ENCODE results near the gene FGD3.
"Not testable (repeated sequence)": the region's sequence is repeated elsewhere in the genome, so short reads cannot be mapped to it uniquely, and the experiment has no call there.

The FGD3 gene

DNA sequence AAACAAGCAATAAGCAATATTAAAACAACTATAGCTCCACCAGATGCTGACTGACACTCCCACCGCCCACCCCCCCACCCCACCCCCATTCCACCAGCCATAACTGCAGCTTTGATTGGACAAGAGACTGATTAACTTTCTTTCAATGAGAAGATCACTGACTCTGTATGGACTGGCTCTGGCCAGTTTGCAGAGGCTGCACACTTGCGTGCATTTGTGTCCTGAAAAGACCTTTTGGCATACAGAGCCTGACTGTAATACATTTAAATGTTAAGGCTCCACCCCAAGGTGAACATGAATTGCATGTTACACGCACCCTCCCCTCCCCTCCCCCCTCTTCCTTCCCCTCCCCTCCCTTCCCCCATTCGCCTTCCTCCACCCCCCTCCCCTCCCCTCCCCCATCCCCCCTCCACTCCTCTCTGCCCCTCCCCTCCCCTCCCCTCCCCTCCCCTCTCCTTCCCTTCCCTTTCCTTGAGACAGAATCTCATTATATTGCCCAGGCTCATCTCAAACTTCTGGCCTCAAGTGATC lies 31.1 kb downstream of the FGD3 start:
- FAIRE-seq: no peak

DNA sequence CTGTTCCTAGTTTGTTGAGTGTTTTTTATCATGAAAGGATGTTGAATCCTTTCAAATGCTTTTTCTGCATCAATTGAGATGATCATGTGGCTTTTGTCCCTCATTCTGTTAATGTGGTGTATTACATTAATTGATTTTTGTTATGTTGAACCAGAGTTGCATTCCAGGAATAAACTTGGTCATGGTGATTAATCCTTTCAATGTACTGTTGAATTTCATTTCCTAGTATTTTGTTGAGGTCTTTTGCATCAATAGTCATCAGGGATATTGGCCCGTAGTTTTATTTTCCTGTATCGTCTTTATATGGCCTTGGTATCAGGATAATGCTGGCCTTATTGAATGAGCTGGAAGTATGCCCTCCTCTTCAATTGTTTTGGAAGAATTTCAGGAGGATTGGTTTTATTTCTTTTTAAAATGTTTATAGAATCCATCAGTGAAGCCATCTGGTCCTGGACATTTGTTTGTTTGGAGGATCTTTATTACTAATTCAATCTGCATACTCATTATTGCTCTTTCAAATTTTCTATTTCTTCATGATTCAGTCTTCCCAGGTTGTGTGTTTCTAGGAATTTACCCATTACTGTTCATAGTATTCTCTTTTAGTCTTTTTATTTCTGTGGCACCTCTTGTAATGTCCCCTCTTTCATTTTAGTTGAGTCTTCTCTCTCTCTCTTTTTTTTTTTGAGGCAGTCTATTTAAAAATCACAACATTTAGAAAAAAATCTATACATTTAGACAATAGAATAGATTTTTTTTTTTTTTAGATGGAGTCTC lies 32.1 kb downstream of the FGD3 start:
- no peak for FAIRE-seq

DNA sequence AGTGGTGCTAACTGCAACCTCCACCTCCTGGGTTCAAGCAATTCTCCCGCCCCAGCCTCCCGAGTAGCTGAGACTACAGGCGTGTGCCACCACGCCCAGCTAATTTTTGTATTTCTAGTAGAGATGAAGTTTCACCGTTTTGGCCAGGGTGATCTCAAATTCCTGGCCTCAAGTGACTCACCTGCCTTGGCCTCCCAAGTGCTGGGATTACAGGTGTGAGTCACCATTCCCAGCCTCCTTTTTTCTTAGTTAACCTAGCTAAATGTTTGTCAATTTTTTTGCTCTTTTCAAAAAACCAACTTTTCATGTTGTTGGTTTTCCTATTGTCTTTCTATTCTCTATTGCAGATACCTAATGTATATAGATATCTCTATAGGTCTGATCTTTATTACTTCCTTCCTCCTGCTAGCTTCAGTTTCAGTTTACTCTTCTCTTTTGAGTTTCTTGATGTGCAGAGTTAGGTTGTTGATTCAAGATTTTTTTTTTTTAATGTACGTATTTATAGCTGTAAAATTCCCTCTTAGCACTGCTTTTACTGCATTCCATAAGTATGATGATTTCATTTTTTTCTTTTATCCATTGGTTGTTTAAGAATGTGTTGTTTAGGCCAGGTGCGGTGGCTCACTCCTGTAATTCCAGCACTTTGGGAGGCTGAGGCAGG lies 32.9 kb downstream of the FGD3 start:
- FAIRE-seq: peak; percentile 5

DNA sequence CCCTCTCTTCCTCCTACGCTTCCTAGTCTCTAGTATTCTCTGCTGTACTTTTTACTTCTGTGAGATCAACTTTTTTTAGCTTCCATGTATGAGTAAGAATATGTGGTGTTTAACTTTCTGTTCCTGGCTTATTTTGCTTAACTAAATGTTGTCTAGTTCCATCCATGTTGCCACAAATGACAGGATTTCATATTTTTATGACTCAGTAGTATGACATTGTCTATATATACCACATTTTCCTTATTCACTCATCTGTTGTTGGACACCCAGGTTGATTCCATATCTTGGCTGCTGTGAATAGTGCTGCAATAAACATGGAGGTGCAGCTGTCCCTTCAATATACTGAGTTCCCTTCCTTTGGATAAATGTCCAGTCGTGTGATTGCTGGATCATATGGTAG lies 34.8 kb downstream of the FGD3 start:
- FAIRE-seq: no peak

DNA sequence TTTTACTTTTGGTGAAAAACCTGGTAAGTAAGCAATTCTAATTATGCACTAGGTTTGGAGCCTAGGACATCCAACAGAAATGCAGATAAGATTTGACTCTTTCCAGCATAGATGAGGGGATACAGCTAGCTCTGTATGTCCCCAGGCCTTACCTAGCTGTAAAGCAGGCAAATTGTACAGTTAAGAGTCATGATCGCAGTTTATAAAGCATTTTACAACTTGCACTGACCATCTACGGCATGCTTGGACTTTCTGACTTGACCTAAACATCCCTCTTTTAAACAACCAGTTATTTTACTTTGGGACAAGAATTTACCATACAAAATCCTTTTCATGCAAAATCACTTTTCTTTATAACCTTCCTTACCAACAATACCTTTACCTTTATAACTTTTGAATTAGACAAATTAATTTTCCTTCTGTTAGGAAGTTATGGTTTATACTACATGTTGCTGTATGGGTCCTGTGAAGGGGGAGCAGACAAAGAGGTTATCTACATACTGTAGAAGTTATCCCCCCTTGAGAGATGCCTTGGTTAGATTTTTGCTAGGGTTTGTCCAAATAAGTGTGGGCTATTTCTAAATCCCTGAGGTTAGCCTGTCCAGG lies 36.8 kb downstream of the FGD3 start:
- no peak for FAIRE-seq

DNA sequence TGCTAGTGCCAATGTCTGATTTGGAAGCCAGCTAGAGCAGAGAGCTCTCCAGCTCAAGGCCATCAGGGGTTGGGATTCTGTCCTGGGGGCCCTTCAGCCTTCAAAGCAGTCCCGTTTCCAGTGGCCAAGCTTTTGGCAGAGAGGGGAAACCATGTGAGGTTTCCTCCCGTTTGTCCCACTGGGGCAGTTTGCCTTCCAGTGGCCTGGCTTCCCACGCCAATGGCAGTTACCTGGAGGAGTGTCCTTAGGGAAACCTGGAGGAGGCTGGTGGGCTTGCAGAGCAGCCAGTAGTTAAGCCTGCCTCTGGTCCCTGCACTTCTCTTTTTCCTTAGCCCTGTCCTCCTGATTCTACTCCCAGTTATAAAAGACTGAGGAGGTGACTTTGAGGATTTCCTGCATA lies 37.7 kb downstream of the FGD3 start:
- no peak for FAIRE-seq

DNA sequence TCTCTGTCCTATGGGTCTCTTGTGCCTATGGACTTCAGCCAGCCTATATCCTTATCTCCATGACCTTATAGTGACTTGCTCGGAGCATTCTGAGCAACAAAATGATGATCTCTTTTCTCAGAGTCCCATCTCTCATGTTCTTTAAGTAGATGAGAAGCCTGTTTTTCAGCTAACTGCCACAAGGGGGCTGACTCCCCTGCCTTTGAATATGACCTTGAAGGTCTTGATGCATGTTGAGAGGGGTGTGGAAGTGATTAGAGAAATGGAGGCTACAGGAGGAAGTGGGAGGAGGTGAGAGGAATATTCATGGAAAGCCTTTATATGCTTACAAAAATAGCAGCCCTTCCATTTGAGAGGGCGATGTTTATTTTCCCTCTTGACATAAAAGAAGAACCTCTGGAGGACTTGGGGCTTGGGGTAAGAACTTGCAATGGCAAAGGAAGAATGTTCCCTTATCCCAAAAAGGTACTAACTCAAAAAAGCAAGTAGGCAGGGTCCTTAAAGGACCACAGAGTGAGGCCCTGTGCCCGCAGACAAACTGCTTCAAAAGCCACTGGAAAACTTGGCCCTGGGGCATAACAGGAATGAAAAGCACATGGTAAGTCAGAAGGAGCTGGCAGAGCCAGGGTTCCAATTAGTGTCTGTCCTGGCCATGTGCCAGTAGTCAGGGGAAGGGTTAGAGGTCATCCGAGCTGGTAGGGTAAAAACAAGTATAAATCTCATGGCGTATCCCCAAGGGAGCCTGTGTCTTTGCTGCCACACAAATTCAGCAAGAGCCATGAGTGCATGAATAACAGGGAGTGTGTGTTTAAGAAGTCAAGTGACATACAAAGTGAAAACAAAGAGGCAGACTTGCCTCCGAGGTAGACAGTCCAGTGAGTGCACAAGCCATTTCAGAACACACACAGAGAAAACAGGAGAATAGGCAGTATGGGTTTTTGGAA lies 39.1 kb downstream of the FGD3 start:
- FAIRE-seq: no peak

DNA sequence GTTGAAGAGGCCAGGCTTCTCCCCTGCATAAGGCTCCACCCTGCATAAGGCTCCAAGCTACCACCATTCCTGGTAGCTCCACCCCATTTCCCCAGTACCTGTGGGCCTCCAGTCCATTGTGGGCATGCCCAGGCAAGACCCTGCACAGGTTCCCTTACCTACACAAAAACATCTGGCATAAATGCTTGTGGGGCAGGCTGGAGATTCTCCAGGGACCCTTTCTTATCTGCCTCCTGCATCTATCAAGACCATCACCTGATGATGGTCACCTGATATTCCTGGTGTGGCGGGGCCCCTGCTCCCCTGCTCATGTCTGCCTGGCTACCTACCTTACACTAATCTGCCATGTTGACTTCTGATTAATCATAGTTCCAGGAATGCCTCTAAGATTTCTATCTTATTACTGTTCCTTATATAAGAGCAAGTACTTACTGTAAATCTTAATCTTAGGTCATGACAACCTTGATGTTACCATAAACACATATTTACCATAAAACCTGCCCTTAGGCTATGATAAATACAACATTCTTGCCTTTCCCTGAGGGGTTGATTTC lies 41.0 kb downstream of the FGD3 start:
- no peak for FAIRE-seq

DNA sequence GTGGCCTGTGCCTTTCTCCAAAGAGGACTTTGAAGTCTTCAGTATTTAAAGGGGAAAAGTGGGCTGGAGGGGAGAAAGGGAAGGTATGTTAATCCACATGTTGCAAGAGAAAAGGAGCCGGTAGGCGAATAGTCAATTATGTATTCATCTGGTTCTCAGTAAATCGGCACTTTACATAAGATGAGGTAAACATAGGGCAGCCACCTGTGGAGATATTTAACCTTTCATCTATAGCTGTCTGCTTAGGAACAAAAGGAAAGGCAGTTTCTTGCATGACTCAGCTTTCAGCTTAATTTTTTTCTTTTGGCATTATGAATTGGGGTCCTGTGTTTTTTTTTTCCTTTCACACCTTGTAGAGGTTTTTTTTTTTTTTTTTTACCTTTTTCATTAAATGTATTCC lies 42.2 kb downstream of the FGD3 start:
- no peak for FAIRE-seq

DNA sequence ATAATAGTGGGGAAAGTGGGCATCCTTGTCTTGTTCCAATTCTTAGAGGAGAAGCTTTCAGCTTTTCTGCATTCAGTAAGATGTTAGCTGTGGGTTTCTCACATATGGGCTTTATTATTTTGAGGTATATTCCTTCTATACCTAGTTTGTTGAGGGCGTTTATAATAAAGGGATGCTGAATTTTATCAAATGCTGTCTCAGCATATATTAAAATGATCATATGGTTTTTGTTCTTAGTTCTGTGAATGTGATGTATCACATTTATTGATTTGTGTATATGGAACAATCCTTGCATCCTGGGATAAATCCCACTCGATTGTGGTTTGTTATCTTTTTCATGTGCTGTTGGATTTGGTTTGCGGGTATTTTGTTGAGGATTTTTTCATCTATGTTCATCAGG lies 43.1 kb downstream of the FGD3 start:
- no peak for FAIRE-seq

DNA sequence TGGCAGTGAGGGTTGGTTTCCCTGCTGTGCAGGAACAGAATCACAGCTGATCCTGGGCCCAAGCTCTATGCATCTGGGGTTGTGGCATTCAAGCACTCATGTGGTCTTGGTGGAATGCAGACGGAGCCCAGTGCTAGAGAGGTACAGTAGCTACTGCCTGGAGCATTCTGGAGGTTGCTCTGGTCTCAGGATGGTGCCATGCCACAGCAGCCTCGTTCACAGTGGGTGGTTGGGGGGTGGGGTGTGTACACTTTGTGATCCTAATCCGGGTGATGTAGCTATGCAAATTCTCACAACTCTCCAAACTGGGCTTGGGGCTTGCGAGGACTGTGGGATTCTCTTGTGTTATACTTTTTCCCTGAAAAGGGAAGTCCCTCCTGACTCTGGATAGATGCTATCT lies 45.2 kb downstream of the FGD3 start:
- FAIRE-seq: no peak

DNA sequence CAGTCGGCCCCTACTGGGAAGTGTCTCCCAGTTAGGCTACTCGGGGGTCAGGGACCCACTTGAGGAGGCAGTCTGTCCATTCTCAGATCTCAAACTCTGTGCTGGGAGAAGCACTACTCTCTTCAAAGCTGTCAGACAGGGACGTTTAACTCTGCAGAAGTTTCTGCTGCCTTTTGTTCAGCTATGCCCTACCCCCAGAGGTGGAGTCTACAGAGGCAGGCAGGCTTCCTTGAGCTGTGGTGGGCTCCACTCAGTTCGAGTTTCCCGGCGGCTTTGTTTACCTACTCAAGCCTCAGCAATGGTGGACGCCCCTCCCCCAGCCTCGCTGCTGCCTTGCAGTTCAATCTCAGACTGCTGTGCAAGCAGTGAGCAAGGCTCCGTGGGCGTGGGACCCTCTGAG lies 51.5 kb downstream of the FGD3 start:
- not testable (repeated sequence) for FAIRE-seq

DNA sequence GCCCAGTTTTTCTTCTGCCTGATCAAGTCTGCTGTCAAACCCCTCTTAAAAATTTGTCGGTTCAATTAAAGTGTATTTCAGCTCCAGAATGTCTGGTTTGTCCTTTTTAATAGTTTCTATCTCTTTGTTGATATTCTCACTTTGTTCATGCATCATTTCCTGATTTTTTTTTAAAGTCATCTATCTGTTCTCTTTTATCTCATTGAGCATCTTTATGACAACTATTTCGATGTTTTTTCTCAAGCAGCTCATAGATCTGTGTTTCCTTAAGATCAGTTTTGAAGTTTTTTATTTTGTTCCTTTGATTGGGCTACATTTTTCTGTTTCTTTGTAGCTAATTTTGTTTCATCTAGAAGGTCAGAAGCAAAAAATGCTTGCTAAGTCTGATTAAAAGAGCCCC lies 53.7 kb downstream of the FGD3 start:
- no peak for FAIRE-seq

DNA sequence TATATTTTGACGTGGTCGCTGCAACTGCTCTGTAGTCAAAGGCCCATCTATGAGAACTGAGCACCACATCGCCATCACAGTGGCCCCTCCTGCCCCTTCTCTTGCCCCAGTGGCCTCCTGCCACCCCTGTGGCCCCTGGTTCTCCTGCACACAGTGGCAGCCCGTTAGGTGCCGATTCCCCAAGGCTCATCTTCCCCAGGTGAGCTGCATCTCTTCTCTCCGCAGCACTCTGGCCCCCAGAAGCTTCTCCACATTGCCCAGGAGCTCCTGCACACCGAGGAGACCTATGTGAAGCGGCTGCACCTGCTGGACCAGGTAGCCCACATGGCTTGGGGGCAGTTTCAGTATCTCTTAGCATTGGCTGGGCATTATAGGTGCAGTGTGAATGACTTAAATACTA lies 55.4 kb downstream of the FGD3 start:
- FAIRE-seq: no peak

DNA sequence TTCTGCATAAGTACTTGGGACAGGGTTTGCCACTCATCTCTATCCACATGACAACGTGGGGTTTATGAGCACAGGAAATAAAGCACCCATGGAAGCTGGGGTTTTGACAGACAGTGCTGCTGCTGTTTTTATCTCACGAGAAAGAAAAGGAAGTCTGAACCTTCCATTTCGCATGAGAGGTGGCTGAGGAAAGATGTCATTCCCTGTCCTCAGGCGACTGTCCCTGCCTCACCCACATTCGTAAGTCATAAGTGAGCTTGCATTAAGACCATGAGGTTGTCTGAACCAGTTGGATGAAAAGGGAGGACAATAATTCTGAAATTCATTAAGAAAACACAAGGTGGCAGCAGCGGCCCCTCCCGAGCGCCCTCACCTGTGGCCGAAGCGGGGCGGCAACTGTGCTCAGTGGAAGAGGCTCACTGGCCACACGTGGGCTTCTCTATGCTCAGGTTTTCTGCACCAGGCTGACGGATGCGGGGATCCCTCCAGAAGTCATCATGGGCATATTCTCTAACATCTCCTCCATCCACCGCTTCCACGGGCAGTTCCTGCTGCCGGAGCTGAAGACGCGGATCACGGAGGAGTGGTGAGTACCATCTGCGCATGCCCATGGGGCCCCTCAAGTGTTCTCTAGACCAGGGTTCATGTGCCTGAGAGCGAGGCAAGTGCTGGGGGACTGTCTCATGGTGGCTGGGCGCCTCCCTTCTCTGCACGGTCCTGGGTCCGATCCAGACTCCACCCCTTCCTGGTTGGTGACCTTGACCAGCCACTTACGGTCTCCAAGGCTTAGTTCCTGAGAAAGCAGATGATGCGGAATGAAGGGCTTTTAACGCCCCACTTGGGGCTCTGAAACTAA lies 56.5 kb downstream of the FGD3 start:
- no peak for FAIRE-seq

DNA sequence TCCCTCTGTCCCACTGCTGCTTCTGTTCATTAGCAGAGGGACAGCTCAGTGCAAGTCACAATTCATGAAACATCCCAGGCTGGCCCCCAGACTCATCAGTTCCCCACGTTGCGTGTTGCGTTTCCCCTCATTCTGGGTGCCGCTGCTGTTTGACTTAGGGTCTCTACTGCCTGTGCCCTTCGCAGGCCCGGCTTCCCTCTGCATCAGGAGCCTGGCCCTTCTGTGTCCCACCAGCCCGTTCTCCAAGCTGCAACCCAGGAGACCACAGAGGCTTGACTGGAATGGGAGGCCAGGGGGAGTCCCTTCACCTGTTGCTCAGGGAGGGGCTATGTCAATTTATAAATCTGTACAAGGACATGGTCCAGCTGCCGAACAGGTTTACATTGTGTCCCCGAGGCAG lies 57.2 kb downstream of the FGD3 start:
- no peak for FAIRE-seq

DNA sequence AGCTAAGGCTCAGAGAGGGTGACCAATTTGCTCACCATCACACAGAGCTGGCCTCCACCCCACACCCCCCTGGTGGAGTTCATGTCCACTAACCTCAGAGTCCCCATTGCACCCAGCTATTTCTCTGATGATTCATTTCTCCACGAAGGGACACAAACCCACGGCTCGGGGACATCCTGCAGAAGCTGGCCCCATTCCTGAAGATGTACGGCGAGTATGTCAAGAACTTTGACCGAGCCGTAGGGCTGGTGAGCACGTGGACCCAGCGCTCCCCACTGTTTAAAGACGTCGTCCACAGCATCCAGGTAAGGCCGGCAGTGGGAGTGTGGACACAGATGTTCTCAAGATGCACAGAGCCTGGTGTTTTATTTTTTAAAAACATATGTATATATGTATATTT lies 58.6 kb downstream of the FGD3 start:
- FAIRE-seq: no peak

DNA sequence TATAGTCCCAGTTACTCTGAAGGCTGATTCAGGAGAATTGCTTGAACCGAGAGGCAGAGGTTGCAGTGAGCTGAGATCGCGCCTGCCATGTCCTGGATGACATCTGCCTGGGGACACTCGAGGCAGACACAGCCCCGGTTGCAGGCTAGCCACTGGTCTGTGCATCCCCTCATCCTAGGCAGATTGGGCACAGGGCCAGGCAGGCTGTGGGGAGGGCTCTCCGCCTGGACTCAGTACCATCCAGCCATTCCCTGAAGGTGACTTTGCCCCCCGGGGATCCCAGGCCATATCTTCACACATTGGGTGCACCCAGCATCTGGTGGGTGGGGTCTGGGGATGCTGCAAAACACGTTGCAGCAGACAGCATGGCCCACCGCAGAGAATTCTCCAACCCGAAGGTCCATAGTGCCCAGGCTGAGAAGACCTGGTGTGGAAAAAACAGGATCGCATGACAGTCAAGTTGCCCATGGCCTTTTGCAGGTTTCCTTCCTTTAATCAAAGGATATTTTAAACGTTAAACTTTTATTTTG lies 60.3 kb downstream of the FGD3 start:
- no peak for FAIRE-seq

DNA sequence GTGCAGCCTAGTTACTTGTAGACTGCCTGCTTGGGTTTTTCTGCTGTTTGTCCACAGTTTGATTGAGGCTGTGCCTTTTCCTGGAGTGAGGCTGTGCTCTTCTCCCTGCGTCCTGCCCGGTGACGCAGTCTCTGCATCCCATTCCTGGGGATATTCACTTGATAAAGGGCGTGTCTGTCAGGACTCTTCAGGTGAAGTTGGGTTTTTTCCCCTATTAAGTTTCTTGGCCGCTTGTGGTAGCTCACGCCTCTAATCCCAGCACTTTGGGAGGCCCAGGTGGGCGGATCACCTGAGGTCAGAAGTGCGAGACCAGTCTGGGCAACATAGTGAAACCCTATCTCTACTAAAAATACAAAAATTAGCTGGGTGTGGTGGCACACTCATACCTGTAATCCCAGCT lies 61.1 kb downstream of the FGD3 start:
- FAIRE-seq: no peak

DNA sequence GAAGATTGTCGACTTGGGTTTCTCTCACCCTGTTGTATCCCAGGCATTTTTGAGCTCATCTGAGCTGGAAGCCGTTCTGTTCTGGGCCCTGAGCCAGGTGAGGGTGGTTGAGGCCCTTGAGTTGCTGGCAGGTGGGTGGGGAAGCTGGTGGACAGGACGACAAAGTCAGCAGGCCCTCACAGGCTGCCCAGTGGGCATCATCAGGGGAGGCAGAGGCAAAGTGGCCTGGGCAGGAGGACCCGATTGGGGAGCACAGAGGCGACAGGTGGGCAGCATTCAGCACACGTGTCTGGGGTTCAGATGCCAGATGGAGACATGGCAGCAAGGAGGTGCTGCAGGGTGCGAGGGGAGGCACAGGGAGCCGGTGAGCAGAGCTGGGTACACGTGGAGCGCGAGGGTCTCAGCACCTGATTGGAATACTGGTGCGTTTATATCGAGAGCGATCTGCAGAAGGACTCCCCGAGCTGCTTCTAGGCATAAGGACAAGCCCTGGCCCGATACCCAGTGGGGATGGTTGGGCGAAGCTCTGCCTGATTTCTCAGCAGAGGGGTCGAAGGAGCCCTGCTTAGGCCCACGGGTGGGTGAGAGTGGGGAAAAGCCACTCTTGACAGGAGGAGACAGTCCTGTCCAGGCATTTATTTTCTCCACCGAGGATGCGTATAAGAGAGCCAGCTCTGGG lies 62.2 kb downstream of the FGD3 start:
- no peak for FAIRE-seq

DNA sequence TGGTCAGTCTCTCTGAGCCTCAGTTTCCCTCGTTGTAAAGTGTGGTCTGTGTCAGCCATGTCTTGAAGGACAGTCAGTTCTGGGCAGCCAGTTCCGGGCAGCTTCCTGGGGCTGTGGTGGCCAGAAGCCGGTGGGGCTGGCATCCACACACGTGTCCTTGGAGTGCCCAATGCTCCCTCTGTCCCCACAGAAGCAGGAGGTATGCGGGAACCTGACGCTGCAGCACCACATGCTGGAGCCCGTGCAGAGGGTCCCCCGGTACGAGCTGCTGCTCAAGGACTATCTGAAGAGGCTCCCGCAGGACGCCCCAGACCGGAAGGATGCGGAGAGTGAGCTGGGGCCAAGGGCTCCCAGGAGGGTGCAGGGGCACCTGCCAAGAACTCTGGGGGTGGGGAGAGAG lies 62.7 kb downstream of the FGD3 start:
- no peak for FAIRE-seq
